Gastroesophageal sphincter (tissue), 3 donors: ENCODE results near the gene NRXN3.

Source experiments
- CTCF ChIP-seq, 4 experiments: fragments of 200-600 bp in 2 of 4; fragments of 450-650 bp in 2 of 4; sonication (generic) in 1 of 4; IDR thresholded peaks; one replicate each; pipeline ENCODE4 v1.5.1; 2017 to 2019; ENCODE audit warnings: antibody characterized with exemption in 4 of 4, mild to moderate bottlenecking in 2 of 4, moderate library complexity in 2 of 4
- POLR2A ChIP-seq, 2 donors: fragments of 450-650 bp; IDR thresholded peaks; one replicate each; pipeline ENCODE4 v1.6.1; 2017; ENCODE audit warnings: antibody characterized with exemption in 2 of 2, mild to moderate bottlenecking in 2 of 2, moderate library complexity in 1 of 2
- POLR2AphosphoS5 ChIP-seq: sonication (generic); formaldehyde crosslinking; IDR thresholded peaks from one replicate; pipeline ENCODE4 v1.6.1; 2017; ENCODE audit warnings: antibody characterized with exemption

- no peak for TF ChIP-seq POLR2A (IDR thresholded peaks at IDR 0.05)
- TF ChIP-seq CTCF (IDR thresholded peaks at IDR 0.05): no peak
- no peak for TF ChIP-seq POLR2AphosphoS5
Measured at GRCh38 chr14:78683981-78684380, 513.8 kb downstream of the NRXN3 start.
